Measurements from ENCODE around the gene ABRACL.
"Not testable (repeated sequence)": the region's sequence is repeated elsewhere in the genome, so short reads cannot be mapped to it uniquely, and the experiment has no call there.

The ABRACL gene

DNA sequence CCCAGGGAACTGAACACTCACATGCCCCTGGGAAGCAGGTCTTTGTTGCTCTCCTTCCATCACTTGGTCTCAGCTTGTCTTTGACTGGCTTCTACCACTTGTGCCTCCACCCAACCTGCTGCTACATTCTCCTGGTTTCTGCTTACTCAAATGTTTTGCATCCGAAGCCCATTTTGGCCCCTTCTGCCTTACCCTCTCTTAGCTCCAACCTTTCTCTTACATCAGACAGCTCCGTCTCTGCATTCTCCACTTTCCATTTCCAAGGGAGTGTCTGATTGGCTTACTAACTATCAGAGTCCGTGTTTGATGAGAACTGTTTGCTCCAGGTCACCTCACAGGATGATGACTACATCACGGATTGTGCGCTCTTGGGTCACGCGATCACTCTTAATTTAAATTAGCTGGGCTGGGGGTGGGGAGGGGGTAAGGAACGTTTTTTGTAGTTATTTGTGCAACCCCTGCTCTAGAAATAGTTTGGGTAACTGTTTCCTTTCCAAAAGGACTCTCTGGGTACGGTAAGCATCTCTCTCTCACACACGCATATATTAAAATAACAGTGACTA, 844 bp upstream of the ABRACL start:
- Histone ChIP-seq H3K9ac (ENCODE audit: insufficient read length, low read depth) (peak overlapping the region; percentile 86), H3K9me3 (ENCODE audit: insufficient read depth, low read length) (no peaks in the 10 kb centered on the region), H3K27me3 (ENCODE audit: insufficient read depth, insufficient read length) (no peaks in the 10 kb centered on the region), H3K4me1 (ENCODE audit: insufficient read depth, insufficient read length) (no peaks in the 10 kb centered on the region), H3K4me3 (ENCODE audit: insufficient read length, low read depth) (peak overlapping the region; percentile 89), H3K36me3 (ENCODE audit: insufficient read depth, insufficient read length, low read length) (no peaks in the 10 kb centered on the region)
- TF ChIP-seq SUZ12 (IDR thresholded peaks at IDR 0.05; ENCODE audit: extremely low read depth, insufficient read depth, insufficient read length) (no peak), ZNF274 (IDR thresholded peaks at IDR 0.05; ENCODE audit: low read depth, low read length) (no peak), YY1 (IDR thresholded peaks at IDR 0.05; ENCODE audit: insufficient read depth, insufficient read length) (no peak)
- no peak for DNase-seq (ENCODE audit: low read depth, low spot score)

GRCh38 chr6:139028215-139028657, 309 bp upstream of the ABRACL start:
- TF ChIP-seq ZNF274 (IDR thresholded peaks at IDR 0.05; ENCODE audit: low read depth, low read length), result no peak
- no peak for TF ChIP-seq SUZ12 (IDR thresholded peaks at IDR 0.05; ENCODE audit: extremely low read depth, insufficient read depth, insufficient read length)
- TF ChIP-seq YY1 (IDR thresholded peaks at IDR 0.05; ENCODE audit: insufficient read depth, insufficient read length), result no peak
- peak overlapping the region; percentile 86 for H3K9ac ChIP-seq (ENCODE audit: insufficient read length, low read depth)
- peak; percentile 49 for DNase-seq (ENCODE audit: low read depth, low spot score)
- no peaks in the 10 kb centered on the region for H3K27me3 ChIP-seq (ENCODE audit: insufficient read depth, insufficient read length)
- H3K9me3 ChIP-seq (ENCODE audit: insufficient read depth, low read length), result no peaks in the 10 kb centered on the region
- peak overlapping the region; percentile 89 for H3K4me3 ChIP-seq (ENCODE audit: insufficient read length, low read depth)
- H3K36me3 ChIP-seq (ENCODE audit: insufficient read depth, insufficient read length, low read length), result no peaks in the 10 kb centered on the region
- no peaks in the 10 kb centered on the region for H3K4me1 ChIP-seq (ENCODE audit: insufficient read depth, insufficient read length)

GRCh38 chr6:139029470-139030227, 1.1 kb downstream of the ABRACL start:
- Histone ChIP-seq H3K4me3 (ENCODE audit: insufficient read length, low read depth) (peak overlapping the region; percentile 89), H3K27me3 (ENCODE audit: insufficient read depth, insufficient read length) (no peaks in the 10 kb centered on the region), H3K36me3 (ENCODE audit: insufficient read depth, insufficient read length, low read length) (peaks cover 10% of the 10 kb centered on the region), H3K4me1 (ENCODE audit: insufficient read depth, insufficient read length) (no peaks in the 10 kb centered on the region), H3K9me3 (ENCODE audit: insufficient read depth, low read length) (no peaks in the 10 kb centered on the region), H3K9ac (ENCODE audit: insufficient read length, low read depth) (peak overlapping the region; percentile 86)
- TF ChIP-seq ZNF274 (IDR thresholded peaks at IDR 0.05; ENCODE audit: low read depth, low read length) (no peak), YY1 (IDR thresholded peaks at IDR 0.05; ENCODE audit: insufficient read depth, insufficient read length) (no peak), SUZ12 (IDR thresholded peaks at IDR 0.05; ENCODE audit: extremely low read depth, insufficient read depth, insufficient read length) (no peak)
- DNase-seq (ENCODE audit: low read depth, low spot score), result no peak

DNA sequence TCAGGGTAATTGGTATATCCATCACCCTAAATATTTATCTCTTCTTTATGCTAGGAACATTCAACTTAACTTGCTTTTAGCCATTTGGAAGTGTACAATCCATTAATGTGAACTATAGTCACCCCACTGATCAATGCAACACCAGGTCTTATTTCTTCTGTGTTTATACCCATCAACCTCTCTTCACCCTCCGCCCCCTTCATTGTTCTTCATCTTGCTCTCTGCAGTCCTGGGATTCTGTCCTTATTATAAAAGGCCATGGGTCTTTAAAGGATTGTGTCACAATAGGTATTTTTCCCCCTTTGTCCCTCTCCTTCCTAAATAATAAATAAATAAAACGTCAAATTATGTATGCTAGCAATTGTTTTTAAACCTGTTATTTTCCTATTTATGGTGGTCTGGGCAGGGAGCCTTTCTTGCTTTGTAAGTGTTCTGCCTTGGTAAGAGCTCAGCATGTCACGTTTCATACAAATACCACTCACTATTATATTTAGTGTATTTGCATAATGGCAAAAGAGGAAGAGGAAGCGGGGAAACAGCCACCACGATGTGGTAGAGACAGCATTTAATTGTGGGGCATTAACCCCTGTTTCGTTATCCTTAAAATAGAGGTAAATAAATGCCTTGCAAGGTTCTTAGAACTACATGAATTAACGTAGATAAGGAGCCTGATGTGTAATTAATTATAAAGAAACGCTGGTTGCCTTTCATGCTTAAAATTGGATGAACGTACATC, 1.9 kb downstream of the ABRACL start:
- Histone ChIP-seq H3K4me3 (ENCODE audit: insufficient read length, low read depth) (peak overlapping the region; percentile 89), H3K9me3 (ENCODE audit: insufficient read depth, low read length) (no peaks in the 10 kb centered on the region), H3K9ac (ENCODE audit: insufficient read length, low read depth) (no peak overlapping the region), H3K27me3 (ENCODE audit: insufficient read depth, insufficient read length) (no peaks in the 10 kb centered on the region), H3K36me3 (ENCODE audit: insufficient read depth, insufficient read length, low read length) (peaks cover 14% of the 10 kb centered on the region), H3K4me1 (ENCODE audit: insufficient read depth, insufficient read length) (no peaks in the 10 kb centered on the region)
- TF ChIP-seq YY1 (IDR thresholded peaks at IDR 0.05; ENCODE audit: insufficient read depth, insufficient read length), result no peak
- TF ChIP-seq SUZ12 (IDR thresholded peaks at IDR 0.05; ENCODE audit: extremely low read depth, insufficient read depth, insufficient read length), result no peak
- TF ChIP-seq ZNF274 (IDR thresholded peaks at IDR 0.05; ENCODE audit: low read depth, low read length), result no peak
- DNase-seq (ENCODE audit: low read depth, low spot score), result no peak

DNA sequence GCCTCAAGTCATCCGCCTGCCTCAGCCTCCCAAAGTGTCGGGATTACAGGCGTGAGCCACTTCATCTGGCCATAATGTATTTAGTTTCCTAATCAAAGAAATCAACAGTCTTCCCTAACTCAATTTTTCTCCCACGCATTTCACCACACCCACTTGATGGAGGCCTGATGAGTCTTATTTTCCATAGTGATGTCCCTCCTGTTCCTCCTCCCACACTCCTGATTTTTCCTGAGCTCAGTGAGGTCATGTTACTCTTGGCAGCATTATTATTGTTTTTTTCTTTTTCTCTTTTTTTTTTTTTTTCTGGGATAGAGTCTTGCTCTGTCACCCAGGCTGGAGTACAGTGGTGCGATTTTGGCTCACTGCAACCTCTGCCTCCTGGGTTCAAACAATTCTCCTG, 8.9 kb downstream of the ABRACL start:
- H3K36me3 ChIP-seq (ENCODE audit: insufficient read depth, insufficient read length, low read length), result peaks cover 31% of the 10 kb centered on the region
- no peak for DNase-seq (ENCODE audit: low read depth, low spot score)

DNA sequence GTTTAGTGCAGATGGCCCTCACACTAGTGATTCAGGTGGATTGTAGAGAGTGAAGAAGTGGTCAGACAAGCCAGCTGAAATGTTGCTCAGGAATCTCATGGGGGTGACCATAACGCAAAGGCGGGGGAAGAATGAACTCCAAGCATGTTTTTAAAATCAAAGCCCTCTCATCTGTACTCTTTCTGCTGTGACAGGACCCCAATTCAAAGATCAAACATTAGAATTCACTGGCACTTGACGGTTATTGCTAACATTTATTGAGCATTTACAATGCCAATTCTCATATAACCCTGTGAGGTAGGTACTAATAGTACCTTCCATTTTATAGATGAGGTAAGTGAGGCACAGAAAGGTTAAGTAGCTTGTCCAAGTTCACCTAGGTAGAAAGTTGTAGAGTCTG, 15.7 kb downstream of the ABRACL start:
- no peak for DNase-seq (ENCODE audit: low read depth, low spot score)
- Histone ChIP-seq H3K4me3 (ENCODE audit: insufficient read length, low read depth) (no peak overlapping the region), H3K9ac (ENCODE audit: insufficient read length, low read depth) (no peak overlapping the region), H3K4me1 (ENCODE audit: insufficient read depth, insufficient read length) (no peaks in the 10 kb centered on the region), H3K36me3 (ENCODE audit: insufficient read depth, insufficient read length, low read length) (peaks cover 20% of the 10 kb centered on the region), H3K27me3 (ENCODE audit: insufficient read depth, insufficient read length) (no peaks in the 10 kb centered on the region), H3K9me3 (ENCODE audit: insufficient read depth, low read length) (no peaks in the 10 kb centered on the region)
- TF ChIP-seq YY1 (IDR thresholded peaks at IDR 0.05; ENCODE audit: insufficient read depth, insufficient read length) (no peak), SUZ12 (IDR thresholded peaks at IDR 0.05; ENCODE audit: extremely low read depth, insufficient read depth, insufficient read length) (no peak), ZNF274 (IDR thresholded peaks at IDR 0.05; ENCODE audit: low read depth, low read length) (no peak)

More for the DNA sequence above, 8.9 kb downstream of the ABRACL start:
- Histone ChIP-seq H3K4me3 (ENCODE audit: insufficient read length, low read depth) (no peak overlapping the region), H3K9ac (ENCODE audit: insufficient read length, low read depth) (no peak overlapping the region), H3K27me3 (ENCODE audit: insufficient read depth, insufficient read length) (no peaks in the 10 kb centered on the region), H3K4me1 (ENCODE audit: insufficient read depth, insufficient read length) (no peaks in the 10 kb centered on the region), H3K9me3 (ENCODE audit: insufficient read depth, low read length) (no peaks in the 10 kb centered on the region)
- TF ChIP-seq ZNF274 (IDR thresholded peaks at IDR 0.05; ENCODE audit: low read depth, low read length), result no peak
- TF ChIP-seq SUZ12 (IDR thresholded peaks at IDR 0.05; ENCODE audit: extremely low read depth, insufficient read depth, insufficient read length), result no peak
- no peak for TF ChIP-seq YY1 (IDR thresholded peaks at IDR 0.05; ENCODE audit: insufficient read depth, insufficient read length)

DNA sequence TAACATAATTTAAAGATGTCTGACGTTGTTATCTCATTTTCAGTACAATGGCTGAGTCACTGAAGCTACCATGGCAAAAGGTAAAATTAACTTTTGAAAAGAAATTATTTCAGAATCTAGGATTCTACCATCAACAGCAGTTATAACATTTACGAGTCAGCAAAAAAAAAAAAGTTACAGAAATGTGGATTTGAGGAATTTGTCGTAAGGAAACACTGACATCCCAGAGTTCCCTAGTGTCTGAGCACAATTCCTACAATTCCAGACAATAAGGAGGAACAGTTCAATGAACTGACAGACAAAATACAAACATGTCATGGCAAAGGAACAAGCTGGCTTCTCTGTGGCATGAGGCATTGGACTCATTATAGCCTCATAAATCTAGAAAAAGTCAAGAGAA, 19.1 kb downstream of the ABRACL start:
- H3K4me3 ChIP-seq (ENCODE audit: insufficient read length, low read depth), result no peak overlapping the region

GRCh38 chr6:139048912-139049311, 20.4 kb downstream of the ABRACL start:
- DNase-seq (ENCODE audit: low read depth, low spot score); H3K27me3 ChIP-seq (ENCODE audit: insufficient read depth, insufficient read length); H3K4me1 ChIP-seq (ENCODE audit: insufficient read depth, insufficient read length); H3K36me3 ChIP-seq (ENCODE audit: insufficient read depth, insufficient read length, low read length); H3K4me3 ChIP-seq (ENCODE audit: insufficient read length, low read depth); H3K9ac ChIP-seq (ENCODE audit: insufficient read length, low read depth); H3K9me3 ChIP-seq (ENCODE audit: insufficient read depth, low read length): not testable (repeated sequence)

More for the DNA sequence above, 19.1 kb downstream of the ABRACL start:
- no peak for DNase-seq (ENCODE audit: low read depth, low spot score)
- no peaks in the 10 kb centered on the region for H3K4me1 ChIP-seq (ENCODE audit: insufficient read depth, insufficient read length)
- H3K9me3 ChIP-seq (ENCODE audit: insufficient read depth, low read length), result no peaks in the 10 kb centered on the region
- no peak for TF ChIP-seq SUZ12 (IDR thresholded peaks at IDR 0.05; ENCODE audit: extremely low read depth, insufficient read depth, insufficient read length)
- no peak for TF ChIP-seq ZNF274 (IDR thresholded peaks at IDR 0.05; ENCODE audit: low read depth, low read length)
- no peak for TF ChIP-seq YY1 (IDR thresholded peaks at IDR 0.05; ENCODE audit: insufficient read depth, insufficient read length)
- H3K9ac ChIP-seq (ENCODE audit: insufficient read length, low read depth), result no peak overlapping the region
- peaks cover 10% of the 10 kb centered on the region for H3K36me3 ChIP-seq (ENCODE audit: insufficient read depth, insufficient read length, low read length)
- no peaks in the 10 kb centered on the region for H3K27me3 ChIP-seq (ENCODE audit: insufficient read depth, insufficient read length)

GRCh38 chr6:139050131-139050769, 21.7 kb downstream of the ABRACL start:
- not testable (repeated sequence) for H3K9me3 ChIP-seq (ENCODE audit: insufficient read depth, low read length); H3K27me3 ChIP-seq (ENCODE audit: insufficient read depth, insufficient read length); H3K4me1 ChIP-seq (ENCODE audit: insufficient read depth, insufficient read length); H3K36me3 ChIP-seq (ENCODE audit: insufficient read depth, insufficient read length, low read length); H3K4me3 ChIP-seq (ENCODE audit: insufficient read length, low read depth); DNase-seq (ENCODE audit: low read depth, low spot score); H3K9ac ChIP-seq (ENCODE audit: insufficient read length, low read depth)
